Neural cell (in vitro differentiated cells): ENCODE data around the gene COL6A3. TPM values are rescaled to one million over a fixed set of nuclear protein-coding genes. Genes with fewer than 3 reads are reported as not detected.

Experiments used
- H2AFZ ChIP-seq: fragments of 200-600, 300-800 bp; sonication (generic), shearing (Covaris generic); 2 replicates; pipeline ENCODE4 v1.6.0; 2014; ENCODE audit warnings: low read depth, mild to moderate bottlenecking, antibody characterized with exemption, low read length, moderate library complexity
- H3F3A ChIP-seq: fragments of 200-600 bp; shearing (Covaris generic); 2 replicates; pipeline ENCODE4 v1.6.1; 2016; ENCODE audit warnings: mild to moderate bottlenecking, moderate library complexity, mixed read lengths, antibody characterized with exemption, low read length; ENCODE audit not compliant: insufficient read depth, poor library complexity, severe bottlenecking
- H3K27ac ChIP-seq: fragments of 200-600, 300-800 bp; sonication (generic), shearing (Covaris generic); 2 replicates; pipeline ENCODE4 v1.5.1; 2014; ENCODE audit warnings: mild to moderate bottlenecking, low read length, moderate library complexity
- H3K27me3 ChIP-seq: fragments of 300-800, 200-600 bp; sonication (generic), shearing (Covaris generic); 2 replicates; pipeline ENCODE4 v1.6.0; 2014; ENCODE audit warnings: mild to moderate bottlenecking, low read depth, low read length, moderate library complexity; ENCODE audit not compliant: insufficient read depth
- H3K36me3 ChIP-seq: fragments of 300-800, 200-600 bp; sonication (generic), shearing (Covaris generic); 2 replicates; pipeline ENCODE4 v1.5.1; 2014; ENCODE audit warnings: mild to moderate bottlenecking, antibody characterized with exemption, low read length, moderate library complexity; ENCODE audit not compliant: insufficient read depth
- H3K4me2 ChIP-seq: fragments of 300-800, 200-600 bp; sonication (generic), shearing (Covaris generic); 2 replicates; pipeline ENCODE4 v1.6.0; 2014; ENCODE audit warnings: mild to moderate bottlenecking, low read length
- H3K4me3 ChIP-seq: fragments of 300-800, 200-600 bp; sonication (generic), shearing (Covaris generic); 2 replicates; pipeline ENCODE4 v1.5.1; 2014; ENCODE audit warnings: mild to moderate bottlenecking, low read length, moderate library complexity
- H3K79me2 ChIP-seq: fragments of 200-600 bp; shearing (Covaris generic); replicated peaks from 2 replicates; pipeline ENCODE4 v1.6.0; 2014; ENCODE audit warnings: mild to moderate bottlenecking, low read length, moderate library complexity; ENCODE audit not compliant: insufficient read depth
- H3K9ac ChIP-seq: fragments of 300-800, 200-600 bp; sonication (generic), shearing (Covaris generic); 2 replicates; pipeline ENCODE4 v1.6.1; 2016; ENCODE audit warnings: mild to moderate bottlenecking, low read length, mixed read lengths
- H3K9me2 ChIP-seq: fragments of 200-600 bp; shearing (Covaris generic); 2 replicates; pipeline ENCODE4 v1.6.1; 2016; ENCODE audit warnings: mild to moderate bottlenecking, low read length, mixed read lengths; ENCODE audit not compliant: insufficient read depth
- H3K9me3 ChIP-seq: fragments of 200-600, 300-800 bp; sonication (generic), shearing (Covaris generic); 2 replicates; pipeline ENCODE4 v1.6.1; 2016; ENCODE audit warnings: mild to moderate bottlenecking, mixed run types, low read length, moderate library complexity, mixed read lengths
- H4K20me1 ChIP-seq: fragments of 200-600 bp; shearing (Covaris generic); 2 replicates; pipeline ENCODE4 v1.6.1; 2016; ENCODE audit warnings: mild to moderate bottlenecking, mixed run types; ENCODE audit not compliant: insufficient read depth
- CTCF ChIP-seq: fragments of 450-650 bp; IDR thresholded peaks from 2 replicates; pipeline ENCODE4 v1.5.1; 2014; ENCODE audit warnings: antibody characterized with exemption, mild to moderate bottlenecking, moderate library complexity; ENCODE audit not compliant: poor library complexity, severe bottlenecking
- EP300 ChIP-seq: fragments of 450-650 bp; conservative IDR thresholded peaks from 2 replicates; pipeline ENCODE4 v1.6.1; 2014; ENCODE audit warnings: antibody characterized with exemption, mild to moderate bottlenecking, moderate library complexity; ENCODE audit not compliant: poor library complexity, severe bottlenecking
- EZH2 ChIP-seq: fragments of 200-600, 300-800 bp; shearing (Covaris generic), sonication (generic); IDR thresholded peaks from 2 replicates; pipeline ENCODE4 v1.6.1; 2014; ENCODE audit warnings: antibody characterized with exemption, low read length, borderline replicate concordance, mild to moderate bottlenecking; ENCODE audit not compliant: insufficient read depth, poor library complexity, severe bottlenecking
- MXI1 ChIP-seq: fragments of 450-650 bp; conservative IDR thresholded peaks from 2 replicates; pipeline ENCODE4 v1.6.1; 2014; ENCODE audit warnings: antibody characterized with exemption, mild to moderate bottlenecking; ENCODE audit not compliant: poor library complexity, severe bottlenecking
- POLR2AphosphoS5 ChIP-seq: IDR thresholded peaks from 2 replicates; pipeline ENCODE4 v1.6.1; 2012
- RAD21 ChIP-seq: fragments of 450-650 bp; conservative IDR thresholded peaks from 2 replicates; pipeline ENCODE4 v1.6.1; 2014; ENCODE audit warnings: antibody characterized with exemption, mild to moderate bottlenecking, moderate library complexity
- REST ChIP-seq: IDR thresholded peaks from 2 replicates; pipeline ENCODE4 v1.6.1; 2012; ENCODE audit warnings: borderline replicate concordance
- SMC3 ChIP-seq: fragments of 450-650 bp; conservative IDR thresholded peaks from 2 replicates; pipeline ENCODE4 v1.6.1; 2014; ENCODE audit warnings: antibody characterized with exemption, mild to moderate bottlenecking, moderate library complexity; ENCODE audit not compliant: poor library complexity
- TAF1 ChIP-seq: IDR thresholded peaks from 2 replicates; pipeline ENCODE4 v1.6.1; 2012; ENCODE audit warnings: low read depth
- polyA plus RNA-seq: library from polyadenylated mRNA; depleted of rRNA; stranded (reverse); fragments of >200 nt; gene quantifications from 2 replicates; pipeline ENCODE4 v1.2.3, GENCODE V29; 2014

Gene COL6A3
- polyA plus RNA-seq, 1 donor from 2014 or later: 0.05 TPM

GRCh38 chr2:237371856-237372255 lies 42.1 kb downstream of the COL6A3 start:
- H3K4me2 ChIP-seq: no peak overlapping the region
- H3K9me2 ChIP-seq: no peaks in the 10 kb centered on the region
- H3K4me3 ChIP-seq: no peak overlapping the region
- TF ChIP-seq POLR2AphosphoS5 (no peak), MXI1 (no peak), EP300 (no peak), SMC3 (no peak), REST (no peak), CTCF (no peak), TAF1 (no peak), EZH2 (no peak), RAD21 (no peak)
- no peaks in the 10 kb centered on the region for H3K36me3 ChIP-seq
- H4K20me1 ChIP-seq: no peaks in the 10 kb centered on the region
- no peaks in the 10 kb centered on the region for H3K9me3 ChIP-seq
- H2AFZ ChIP-seq: no peak overlapping the region
- H3K27ac ChIP-seq: no peak overlapping the region
- H3K79me2 ChIP-seq: no peaks in the 10 kb centered on the region
- H3F3A ChIP-seq: no peaks in the 10 kb centered on the region
- H3K9ac ChIP-seq: no peak overlapping the region
- no peaks in the 10 kb centered on the region for H3K27me3 ChIP-seq

GRCh38 chr2:237365671-237366070 lies 48.3 kb downstream of the COL6A3 start:
- H3K9ac ChIP-seq: no peak overlapping the region
- H4K20me1 ChIP-seq: no peaks in the 10 kb centered on the region
- H3F3A ChIP-seq: no peaks in the 10 kb centered on the region
- no peak overlapping the region for H3K27ac ChIP-seq
- no peaks in the 10 kb centered on the region for H3K9me3 ChIP-seq
- no peak overlapping the region for H3K4me3 ChIP-seq
- H2AFZ ChIP-seq: no peak overlapping the region
- H3K27me3 ChIP-seq: no peaks in the 10 kb centered on the region
- H3K4me2 ChIP-seq: no peak overlapping the region
- H3K9me2 ChIP-seq: no peaks in the 10 kb centered on the region
- no peak for TF ChIP-seq MXI1
- no peak for TF ChIP-seq RAD21
- TF ChIP-seq CTCF: no peak
- no peak for TF ChIP-seq EP300
- TF ChIP-seq SMC3: no peak
- no peaks in the 10 kb centered on the region for H3K36me3 ChIP-seq
- no peaks in the 10 kb centered on the region for H3K79me2 ChIP-seq
